Measurements from ENCODE around the gene CPSF3. TPM values are rescaled to one million over a fixed set of nuclear protein-coding genes. Genes with fewer than 3 reads are reported as not detected.

The CPSF3 gene
- total RNA-seq, 1 experiment from 2014 or later = 102 TPM

DNA sequence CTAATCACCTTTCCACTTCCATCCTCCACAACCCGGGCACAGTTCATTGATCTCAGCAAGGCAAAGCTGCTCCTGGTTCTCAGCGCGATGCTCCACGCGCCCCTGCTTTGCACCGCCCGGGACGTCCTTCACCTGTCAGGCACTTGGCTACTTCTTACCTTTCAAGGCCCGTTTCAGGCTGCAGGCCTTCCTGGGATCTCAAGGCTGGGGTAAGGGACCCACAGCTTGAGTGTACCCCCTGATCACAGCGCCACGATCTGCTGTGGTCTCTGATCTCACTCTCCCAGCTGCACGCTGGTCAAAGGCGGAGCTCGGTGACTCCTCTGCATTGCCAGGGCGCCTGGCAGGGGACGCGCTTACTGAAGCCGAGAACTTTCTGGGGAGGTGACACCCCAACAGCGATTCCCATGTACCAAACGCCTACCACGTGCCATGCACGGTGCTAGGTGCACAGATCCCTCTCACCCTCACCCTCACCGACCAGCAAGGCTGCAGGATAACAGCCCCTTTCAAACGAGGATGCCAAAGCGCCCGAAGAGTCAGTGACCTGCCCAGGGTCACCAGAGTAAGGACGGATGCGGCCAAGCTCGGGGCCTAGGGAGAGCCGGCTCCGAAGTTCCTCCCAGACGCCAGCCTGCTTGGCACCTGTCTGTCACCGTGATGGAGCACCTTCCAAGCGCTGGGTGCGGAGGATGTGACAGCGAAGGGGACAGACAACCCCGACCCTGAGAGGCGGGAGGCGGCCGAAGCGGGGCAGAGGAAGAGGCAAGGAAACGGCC, 944 bp upstream of the CPSF3 start:
- H3K27me3 ChIP-seq (ENCODE audit: control insufficient read depth, insufficient read depth, low read length) = no peaks in the 10 kb centered on the region
- H3K4me3 ChIP-seq (ENCODE audit: insufficient read depth, low read depth, low read length) = peak overlapping the region; percentile 87
- DNase-seq = peak; percentile 65
- H3K36me3 ChIP-seq (replicated peaks; ENCODE audit: control insufficient read depth, insufficient read depth, low read length) = no peaks in the 10 kb centered on the region

DNA sequence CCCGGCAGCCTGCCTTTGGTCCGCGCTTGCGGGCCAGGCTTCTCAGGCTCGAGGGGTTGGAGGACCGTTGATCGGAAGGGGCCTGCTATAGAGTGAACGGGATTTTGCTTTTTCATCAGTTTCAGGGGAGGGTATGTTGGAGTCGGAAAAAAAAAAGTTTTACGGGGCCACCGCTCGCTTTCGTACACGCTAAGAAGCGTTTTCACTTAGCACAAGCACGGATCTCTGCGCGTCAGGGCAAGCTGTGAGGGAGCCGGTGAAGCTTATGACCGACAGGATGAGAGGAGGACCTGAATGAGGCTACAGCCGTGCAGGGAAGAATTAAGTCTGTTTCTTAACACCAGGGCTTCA, 443 bp downstream of the CPSF3 start:
- Histone ChIP-seq H3K4me3 (ENCODE audit: insufficient read depth, low read depth, low read length) (peak overlapping the region; percentile 87), H3K27me3 (ENCODE audit: control insufficient read depth, insufficient read depth, low read length) (no peaks in the 10 kb centered on the region), H3K36me3 (replicated peaks; ENCODE audit: control insufficient read depth, insufficient read depth, low read length) (no peaks in the 10 kb centered on the region)
- no peak for DNase-seq

DNA sequence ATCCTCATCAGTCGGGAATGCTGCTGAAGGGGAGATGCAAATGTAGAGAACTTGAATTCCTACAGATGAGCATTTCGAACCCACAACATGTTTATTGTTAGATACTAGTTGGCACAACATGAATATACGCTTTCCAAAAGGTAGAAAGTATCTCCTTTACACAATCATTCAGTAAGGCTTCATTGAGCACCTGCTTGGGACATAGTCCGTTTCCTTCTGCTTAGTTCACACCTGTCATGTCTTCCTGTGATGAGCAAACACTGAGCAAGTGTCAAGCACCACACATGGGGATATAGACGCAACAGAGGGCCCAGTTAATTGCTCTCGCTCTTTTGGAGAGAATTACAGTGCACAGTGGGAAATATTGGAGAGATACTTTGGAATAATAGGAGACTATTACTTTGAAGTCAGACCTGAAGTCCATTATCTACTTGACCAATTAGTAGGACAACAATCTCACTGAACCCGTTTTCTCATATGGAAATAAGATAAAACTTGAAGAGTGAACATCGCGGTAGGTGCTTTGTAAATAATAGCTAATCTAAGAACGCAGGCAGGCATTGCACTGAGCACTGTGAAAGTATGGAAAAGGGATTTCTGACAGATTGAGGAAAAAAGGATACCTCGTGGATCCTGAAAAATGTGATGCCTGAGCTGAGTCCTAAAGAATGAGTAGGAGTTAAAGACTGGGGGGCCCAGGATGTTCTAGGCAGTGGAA, 1.2 kb downstream of the CPSF3 start:
- no peaks in the 10 kb centered on the region for H3K27me3 ChIP-seq (ENCODE audit: control insufficient read depth, insufficient read depth, low read length)
- DNase-seq = no peak
- H3K4me3 ChIP-seq (ENCODE audit: insufficient read depth, low read depth, low read length) = peak overlapping the region; percentile 87

DNA sequence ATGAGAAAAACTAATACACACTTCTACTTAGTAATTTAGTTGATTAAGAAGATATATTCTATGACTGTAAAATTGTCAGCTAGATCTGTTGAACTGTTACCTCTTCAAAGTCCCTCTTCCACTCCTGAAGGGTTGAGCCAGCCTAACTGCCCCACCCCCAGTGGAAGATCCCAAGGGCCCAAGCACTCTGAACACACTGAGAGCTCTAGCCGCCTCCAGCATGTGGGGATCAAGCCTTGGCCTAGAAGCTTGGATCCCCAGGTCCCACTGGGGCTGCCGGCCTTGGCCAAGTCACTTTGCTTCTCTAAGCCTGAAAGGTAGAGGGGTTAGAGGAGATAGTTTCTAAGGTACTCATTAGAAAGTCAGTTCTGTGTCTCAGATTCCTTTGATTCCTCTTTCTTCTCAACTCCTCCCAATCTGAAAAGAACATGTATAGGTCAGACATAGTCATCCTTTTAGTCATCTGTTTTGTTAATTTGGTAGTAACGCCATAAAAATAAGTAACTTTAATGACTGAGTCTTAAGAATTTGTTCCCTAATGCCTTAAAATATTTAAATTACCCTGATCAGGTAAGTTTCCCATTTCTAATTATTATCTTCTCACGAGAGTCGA, 5.6 kb downstream of the CPSF3 start:
- no peak for DNase-seq
- Histone ChIP-seq H3K36me3 (replicated peaks; ENCODE audit: control insufficient read depth, insufficient read depth, low read length) (peaks cover 16% of the 10 kb centered on the region), H3K4me3 (ENCODE audit: insufficient read depth, low read depth, low read length) (no peak overlapping the region), H3K27me3 (ENCODE audit: control insufficient read depth, insufficient read depth, low read length) (no peaks in the 10 kb centered on the region)

More for the DNA sequence above, 1.2 kb downstream of the CPSF3 start:
- H3K36me3 ChIP-seq (replicated peaks; ENCODE audit: control insufficient read depth, insufficient read depth, low read length) = peaks cover under 1% of the 10 kb centered on the region; the same call in 1 of the 2 replicates

DNA sequence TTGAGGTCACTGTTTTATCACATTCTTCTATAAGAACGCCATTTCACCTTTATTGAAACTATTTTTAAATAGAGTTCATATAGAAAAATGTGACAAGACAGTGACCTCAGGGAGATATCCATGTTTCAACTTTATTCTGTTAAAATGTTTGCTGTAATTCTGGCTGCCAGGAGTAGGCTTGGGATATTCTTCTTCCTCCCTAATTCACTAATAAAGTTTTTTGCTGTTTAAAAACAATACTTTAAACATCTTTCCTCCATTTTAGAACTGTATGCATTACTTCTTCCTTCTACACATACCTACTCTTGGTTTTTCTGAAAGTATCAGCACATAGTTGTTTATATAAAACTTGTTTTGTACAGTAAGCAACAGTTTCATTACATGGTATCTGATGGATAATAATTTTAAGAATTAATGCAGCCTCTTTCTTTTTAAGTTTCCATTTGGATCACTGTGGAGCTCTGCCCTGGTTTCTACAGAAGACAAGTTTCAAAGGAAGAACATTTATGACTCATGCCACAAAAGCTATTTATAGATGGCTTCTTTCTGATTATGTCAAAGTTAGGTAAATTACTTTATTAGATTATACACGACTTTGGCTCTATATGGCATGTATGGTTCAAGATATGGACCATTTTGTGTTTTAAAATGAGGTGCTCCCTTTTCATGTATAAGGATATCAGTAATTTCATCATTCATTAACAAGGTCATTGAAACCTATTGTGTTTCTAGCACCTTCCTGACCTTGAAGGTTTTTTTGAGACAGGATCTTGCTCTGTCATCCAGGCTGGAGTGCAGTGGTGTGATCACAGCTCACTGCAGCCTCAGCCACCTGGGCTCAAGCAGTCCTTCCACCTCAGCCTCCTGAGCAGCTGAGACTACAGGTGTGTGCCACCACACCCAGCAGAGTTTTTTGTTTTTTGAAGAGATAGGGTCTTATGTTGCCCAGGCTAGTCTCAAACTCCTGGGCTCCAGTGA, 7.2 kb downstream of the CPSF3 start:
- DNase-seq = no peak
- Histone ChIP-seq H3K4me3 (ENCODE audit: insufficient read depth, low read depth, low read length) (no peak overlapping the region), H3K36me3 (replicated peaks; ENCODE audit: control insufficient read depth, insufficient read depth, low read length) (peaks cover 18% of the 10 kb centered on the region), H3K27me3 (ENCODE audit: control insufficient read depth, insufficient read depth, low read length) (no peaks in the 10 kb centered on the region)

DNA sequence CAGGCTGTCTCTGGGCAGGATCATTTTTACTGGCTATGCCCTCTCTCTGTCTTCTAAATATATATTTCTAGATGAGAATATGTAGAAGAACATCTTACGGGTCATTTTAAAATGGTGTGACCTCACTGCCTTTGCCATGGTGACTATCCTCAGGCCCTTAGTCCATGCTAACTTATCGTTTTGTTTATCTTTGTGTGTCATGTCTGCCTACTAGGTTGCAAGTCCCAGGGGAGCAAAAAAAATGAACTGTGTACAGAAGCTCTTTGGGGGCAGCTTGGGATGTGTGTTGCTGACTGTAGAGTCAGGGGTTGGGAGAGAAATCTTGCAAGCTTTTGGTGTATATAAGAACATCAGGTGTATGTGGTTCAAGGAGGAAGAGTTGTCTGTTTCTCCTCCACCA, 11.0 kb downstream of the CPSF3 start:
- H3K27me3 ChIP-seq (ENCODE audit: control insufficient read depth, insufficient read depth, low read length) = no peaks in the 10 kb centered on the region
- no peak overlapping the region for H3K4me3 ChIP-seq (ENCODE audit: insufficient read depth, low read depth, low read length)
- H3K36me3 ChIP-seq (replicated peaks; ENCODE audit: control insufficient read depth, insufficient read depth, low read length) = peaks cover 23% of the 10 kb centered on the region
- no peak for DNase-seq

DNA sequence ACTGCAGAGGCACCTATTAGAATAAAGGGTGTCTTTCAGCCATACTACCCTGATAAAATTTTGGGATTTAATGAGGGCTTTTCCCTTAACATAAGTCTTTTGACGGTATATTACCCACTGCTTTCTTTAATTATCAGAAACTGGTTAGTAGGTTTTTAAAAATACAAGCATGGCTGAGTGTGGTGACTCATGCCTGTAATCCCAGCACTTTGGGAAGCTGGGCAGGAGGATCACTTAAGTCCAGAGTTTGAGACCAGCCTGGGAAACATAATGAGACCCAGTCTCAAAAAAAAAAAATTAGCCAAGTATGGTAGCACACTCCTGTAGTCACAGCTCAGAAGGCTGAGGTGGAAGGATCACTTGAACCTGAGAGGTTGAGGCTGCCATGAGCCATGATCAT, 16.1 kb downstream of the CPSF3 start:
- DNase-seq = no peak
- no peak overlapping the region for H3K4me3 ChIP-seq (ENCODE audit: insufficient read depth, low read depth, low read length)
- peaks cover 16% of the 10 kb centered on the region for H3K36me3 ChIP-seq (replicated peaks; ENCODE audit: control insufficient read depth, insufficient read depth, low read length)
- H3K27me3 ChIP-seq (ENCODE audit: control insufficient read depth, insufficient read depth, low read length) = no peaks in the 10 kb centered on the region

DNA sequence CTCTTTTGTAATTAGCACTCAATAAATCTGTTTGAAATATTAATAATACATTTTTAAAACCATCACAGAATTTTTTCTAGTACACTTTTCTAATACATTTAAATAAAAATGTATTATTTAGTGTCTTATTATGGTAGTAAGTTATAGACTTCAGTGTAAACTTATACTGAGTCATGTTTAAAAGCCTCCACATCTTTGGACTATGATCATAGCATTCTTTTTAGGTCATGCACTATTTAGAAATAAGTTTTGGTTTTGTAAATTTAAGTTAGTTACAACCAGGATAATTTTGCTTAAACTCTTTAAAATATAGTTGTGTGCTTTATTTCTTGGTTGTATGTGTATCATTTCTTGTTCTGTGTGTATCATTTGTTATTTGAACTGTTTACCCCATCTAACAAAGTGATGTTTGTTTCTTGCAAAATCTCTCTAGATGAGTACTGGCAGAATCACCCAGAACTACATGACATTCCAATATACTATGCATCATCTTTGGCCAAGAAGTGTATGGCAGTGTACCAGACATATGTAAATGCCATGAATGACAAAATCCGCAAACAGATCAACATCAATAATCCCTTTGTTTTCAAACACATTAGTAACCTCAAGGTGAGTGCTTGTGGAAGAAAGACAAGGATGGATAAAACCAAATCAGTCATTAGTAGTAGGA, 16.7 kb downstream of the CPSF3 start:
- DNase-seq = no peak
- Histone ChIP-seq H3K27me3 (ENCODE audit: control insufficient read depth, insufficient read depth, low read length) (no peaks in the 10 kb centered on the region), H3K4me3 (ENCODE audit: insufficient read depth, low read depth, low read length) (no peak overlapping the region), H3K36me3 (replicated peaks; ENCODE audit: control insufficient read depth, insufficient read depth, low read length) (peaks cover 16% of the 10 kb centered on the region)

DNA sequence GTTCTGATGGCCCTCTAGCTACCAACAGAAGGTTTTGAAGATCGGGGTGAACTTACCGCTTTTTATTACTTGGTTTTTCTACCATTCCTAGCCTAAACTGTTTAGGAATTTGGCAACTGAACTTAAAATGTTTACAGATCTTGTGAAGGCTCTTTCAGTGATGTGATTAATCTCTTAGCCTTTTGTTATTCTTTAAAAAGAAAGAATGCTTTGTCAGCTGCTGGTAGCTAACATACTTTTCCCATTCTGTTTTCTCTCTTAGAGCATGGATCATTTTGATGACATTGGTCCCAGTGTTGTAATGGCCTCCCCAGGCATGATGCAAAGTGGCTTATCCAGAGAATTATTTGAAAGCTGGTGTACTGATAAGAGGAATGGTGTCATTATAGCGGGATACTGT, 18.1 kb downstream of the CPSF3 start:
- Histone ChIP-seq H3K4me3 (ENCODE audit: insufficient read depth, low read depth, low read length) (no peak overlapping the region), H3K36me3 (replicated peaks; ENCODE audit: control insufficient read depth, insufficient read depth, low read length) (peaks cover 18% of the 10 kb centered on the region), H3K27me3 (ENCODE audit: control insufficient read depth, insufficient read depth, low read length) (no peaks in the 10 kb centered on the region)
- DNase-seq = no peak

DNA sequence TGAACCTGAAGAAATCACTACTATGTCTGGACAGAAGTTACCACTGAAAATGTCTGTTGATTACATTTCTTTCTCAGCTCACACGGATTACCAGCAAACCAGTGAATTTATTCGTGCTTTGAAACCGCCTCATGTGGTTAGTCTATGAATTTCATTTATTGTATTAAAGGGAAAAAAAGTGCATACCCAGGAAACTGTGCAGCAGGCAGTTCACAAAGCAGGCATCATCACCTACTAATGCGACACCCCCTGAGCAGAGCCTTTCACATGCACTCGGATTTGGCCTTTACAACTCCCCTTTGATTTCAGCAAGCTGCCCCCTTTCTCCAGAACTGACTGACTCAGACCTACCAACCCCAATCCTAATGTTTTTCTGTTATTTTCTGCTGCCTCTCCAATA, 20.1 kb downstream of the CPSF3 start:
- DNase-seq = no peak
- Histone ChIP-seq H3K4me3 (ENCODE audit: insufficient read depth, low read depth, low read length) (no peak overlapping the region), H3K27me3 (ENCODE audit: control insufficient read depth, insufficient read depth, low read length) (no peaks in the 10 kb centered on the region), H3K36me3 (replicated peaks; ENCODE audit: control insufficient read depth, insufficient read depth, low read length) (peaks cover 17% of the 10 kb centered on the region)

DNA sequence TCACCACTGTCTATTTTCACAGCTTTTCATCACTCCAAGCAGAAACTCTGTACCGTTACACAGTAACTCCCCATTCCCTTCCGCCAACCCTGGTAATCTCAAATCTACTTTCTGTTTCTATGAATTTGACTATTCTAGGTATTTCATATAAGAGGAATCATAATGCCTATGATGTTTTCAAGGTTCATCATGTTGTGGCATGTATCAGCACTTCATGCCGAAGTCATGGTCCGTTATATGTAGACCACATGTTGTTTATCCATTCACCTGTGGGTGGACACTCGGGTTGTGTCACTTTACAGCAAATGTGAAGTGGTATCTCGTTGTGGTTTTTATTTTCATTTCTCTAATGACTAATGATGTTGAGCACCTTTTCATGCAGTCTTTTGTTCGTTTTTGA, 21.6 kb downstream of the CPSF3 start:
- H3K27me3 ChIP-seq (ENCODE audit: control insufficient read depth, insufficient read depth, low read length) = no peaks in the 10 kb centered on the region
- DNase-seq = no peak
- H3K4me3 ChIP-seq (ENCODE audit: insufficient read depth, low read depth, low read length) = no peak overlapping the region
- H3K36me3 ChIP-seq (replicated peaks; ENCODE audit: control insufficient read depth, insufficient read depth, low read length) = peaks cover 17% of the 10 kb centered on the region

DNA sequence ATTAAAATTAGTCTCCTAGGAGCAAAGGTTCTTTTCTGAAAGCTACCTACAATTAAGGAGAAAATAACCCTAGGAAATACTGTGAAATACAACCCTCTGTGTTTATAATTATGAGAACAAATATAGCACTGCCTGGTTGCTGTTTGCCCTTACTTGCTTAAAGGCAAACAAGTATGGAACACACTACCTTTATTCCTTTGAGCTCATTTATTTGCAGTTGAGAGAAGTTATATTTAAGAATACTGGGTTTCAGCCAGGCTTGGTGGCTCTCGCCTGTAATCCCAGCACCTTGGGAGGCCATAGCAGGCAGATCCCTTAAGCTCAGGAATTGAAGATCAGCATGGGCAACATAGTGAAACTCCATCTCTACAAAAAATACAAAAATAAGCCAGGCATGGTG, 27.8 kb downstream of the CPSF3 start:
- peaks cover 10% of the 10 kb centered on the region for H3K36me3 ChIP-seq (replicated peaks; ENCODE audit: control insufficient read depth, insufficient read depth, low read length)
- H3K27me3 ChIP-seq (ENCODE audit: control insufficient read depth, insufficient read depth, low read length) = no peaks in the 10 kb centered on the region
- H3K4me3 ChIP-seq (ENCODE audit: insufficient read depth, low read depth, low read length) = no peak overlapping the region
- no peak for DNase-seq

DNA sequence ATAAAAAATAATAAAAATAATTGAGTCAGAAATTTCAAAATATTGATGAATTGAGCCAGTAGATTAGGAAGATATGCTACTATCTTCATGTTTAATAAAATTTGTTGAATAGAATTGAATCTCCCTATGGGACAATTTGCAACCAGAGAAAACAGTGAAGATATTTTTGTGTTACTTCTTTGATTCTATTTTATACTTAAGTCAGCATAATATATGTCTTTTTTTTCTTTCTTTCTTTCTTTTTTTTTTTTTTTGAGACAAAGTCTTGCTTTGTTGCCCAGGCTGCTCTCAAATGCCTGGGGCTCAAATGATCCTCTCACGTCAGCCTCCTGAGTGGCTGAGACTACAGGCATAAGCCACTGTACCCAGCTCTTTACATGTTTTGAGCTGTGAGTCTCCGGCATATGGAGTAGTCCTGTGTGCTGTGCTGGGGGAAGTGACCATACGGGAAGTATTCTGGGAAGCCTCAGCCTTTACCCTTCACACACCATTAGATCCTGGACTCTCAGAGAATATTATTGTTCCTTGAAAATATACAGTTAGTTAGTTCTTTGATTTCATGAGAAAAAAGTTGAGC, 37.1 kb downstream of the CPSF3 start:
- Histone ChIP-seq H3K4me3 (ENCODE audit: insufficient read depth, low read depth, low read length) (no peak overlapping the region), H3K27me3 (ENCODE audit: control insufficient read depth, insufficient read depth, low read length) (no peaks in the 10 kb centered on the region), H3K36me3 (replicated peaks; ENCODE audit: control insufficient read depth, insufficient read depth, low read length) (peaks cover 8% of the 10 kb centered on the region)
- no peak for DNase-seq
